DOHH2 (cell line): ENCODE measurements around the gene ILKAP.

Experiments used
- EZH2phosphoT487 ChIP-seq: fragments of 200-600 bp; sonication (generic); IDR thresholded peaks from 2 replicates; pipeline ENCODE4 v1.6.1; 2017; ENCODE audit warnings: borderline replicate concordance, mild to moderate bottlenecking, antibody characterized with exemption, low read length, moderate library complexity, mixed read lengths
- TF ChIP-seq, protein P1 (sequence below): fragments of 200-600 bp; sonication (generic); IDR thresholded peaks from one replicate; pipeline ENCODE4 v1.5.1; 2014; ENCODE audit warnings: antibody characterized with exemption, mild to moderate bottlenecking, low read depth, low read length; ENCODE audit not compliant: poor library complexity, severe bottlenecking

DNA sequence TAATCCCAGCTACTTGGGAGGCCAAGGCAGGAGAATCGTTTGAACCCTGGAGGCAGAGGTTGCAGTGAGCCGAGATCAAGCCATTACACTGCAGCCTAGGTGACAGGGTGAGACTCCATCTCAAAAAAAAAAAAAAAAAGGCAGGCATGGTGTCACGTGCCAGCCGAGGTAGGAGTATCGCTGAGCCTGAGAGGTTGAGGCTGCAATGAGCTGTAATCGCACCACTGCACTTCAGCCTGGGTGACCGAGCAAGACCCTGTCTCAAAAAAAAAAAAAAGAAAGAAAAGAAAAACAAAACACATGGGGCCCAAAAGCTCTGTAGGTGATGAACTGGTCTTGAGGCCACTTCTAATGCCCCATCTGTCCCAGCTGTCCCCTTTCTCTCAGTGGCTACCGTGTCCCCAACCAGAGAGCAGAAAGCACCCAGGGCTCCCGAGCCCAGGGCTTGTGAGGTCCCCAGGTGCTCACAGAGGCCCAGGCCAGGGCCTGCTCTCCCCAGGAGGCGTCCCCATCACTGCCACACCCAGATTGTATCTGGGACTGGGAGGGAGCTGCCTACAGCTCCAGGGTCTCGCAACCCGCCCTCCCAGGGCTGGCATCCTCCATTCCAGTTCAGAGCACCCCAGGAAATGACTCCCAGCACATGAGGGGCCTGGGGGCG is 56.5 kb downstream of the ILKAP start:
- TF ChIP-seq, protein P1, sequence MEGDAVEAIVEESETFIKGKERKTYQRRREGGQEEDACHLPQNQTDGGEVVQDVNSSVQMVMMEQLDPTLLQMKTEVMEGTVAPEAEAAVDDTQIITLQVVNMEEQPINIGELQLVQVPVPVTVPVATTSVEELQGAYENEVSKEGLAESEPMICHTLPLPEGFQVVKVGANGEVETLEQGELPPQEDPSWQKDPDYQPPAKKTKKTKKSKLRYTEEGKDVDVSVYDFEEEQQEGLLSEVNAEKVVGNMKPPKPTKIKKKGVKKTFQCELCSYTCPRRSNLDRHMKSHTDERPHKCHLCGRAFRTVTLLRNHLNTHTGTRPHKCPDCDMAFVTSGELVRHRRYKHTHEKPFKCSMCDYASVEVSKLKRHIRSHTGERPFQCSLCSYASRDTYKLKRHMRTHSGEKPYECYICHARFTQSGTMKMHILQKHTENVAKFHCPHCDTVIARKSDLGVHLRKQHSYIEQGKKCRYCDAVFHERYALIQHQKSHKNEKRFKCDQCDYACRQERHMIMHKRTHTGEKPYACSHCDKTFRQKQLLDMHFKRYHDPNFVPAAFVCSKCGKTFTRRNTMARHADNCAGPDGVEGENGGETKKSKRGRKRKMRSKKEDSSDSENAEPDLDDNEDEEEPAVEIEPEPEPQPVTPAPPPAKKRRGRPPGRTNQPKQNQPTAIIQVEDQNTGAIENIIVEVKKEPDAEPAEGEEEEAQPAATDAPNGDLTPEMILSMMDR: no peak
- TF ChIP-seq EZH2phosphoT487: no peak
